SW480 (cell line): Measurements from ENCODE around the gene KCNIP3.
"Not testable (repeated sequence)": the region's sequence is repeated elsewhere in the genome, so short reads cannot be mapped to it uniquely, and the experiment has no call there.

Experiments used
- DNase-seq: peaks from one replicate; pipeline ENCODE4 v3.0.0-alpha.2; 2016; ENCODE audit warnings: low spot score

Gene KCNIP3

GRCh38 chr2:95415561-95415960 is 118.4 kb downstream of the KCNIP3 start:
- DNase-seq, result not testable (repeated sequence)

DNA sequence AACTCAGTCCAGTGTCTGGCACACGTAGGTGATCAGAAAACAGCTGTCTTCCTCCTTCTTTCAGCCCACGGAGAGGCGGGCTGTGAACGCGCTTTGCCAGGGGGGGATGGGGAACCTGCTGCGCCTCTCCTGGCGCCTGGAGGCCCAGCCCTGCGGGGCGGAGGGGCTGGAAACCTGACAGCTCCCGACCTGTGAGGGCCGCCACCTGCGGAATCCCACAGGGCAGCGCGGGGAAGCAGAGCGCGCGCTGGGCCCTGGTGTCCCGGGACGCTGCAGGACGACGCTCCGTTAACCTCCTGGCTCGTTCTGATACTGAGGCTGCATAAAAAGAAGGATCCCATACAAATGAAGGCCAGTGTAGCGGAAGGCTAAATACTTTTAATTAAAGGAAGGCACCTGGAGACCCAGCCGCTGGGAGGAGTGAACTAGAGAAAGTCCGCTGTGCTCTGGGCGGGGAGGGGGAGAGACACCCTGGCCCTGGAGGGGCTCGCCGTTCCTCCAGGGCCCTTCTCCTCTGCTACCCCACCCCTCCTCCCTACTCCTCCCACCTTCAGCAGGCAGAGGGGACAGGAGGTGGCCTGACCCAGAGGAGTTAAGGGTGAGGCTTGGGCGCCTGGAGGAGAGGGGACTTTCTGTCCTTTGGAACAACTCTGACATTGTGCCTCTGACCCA is 130.2 kb downstream of the KCNIP3 start:
- DNase-seq, result not testable (repeated sequence)

DNA sequence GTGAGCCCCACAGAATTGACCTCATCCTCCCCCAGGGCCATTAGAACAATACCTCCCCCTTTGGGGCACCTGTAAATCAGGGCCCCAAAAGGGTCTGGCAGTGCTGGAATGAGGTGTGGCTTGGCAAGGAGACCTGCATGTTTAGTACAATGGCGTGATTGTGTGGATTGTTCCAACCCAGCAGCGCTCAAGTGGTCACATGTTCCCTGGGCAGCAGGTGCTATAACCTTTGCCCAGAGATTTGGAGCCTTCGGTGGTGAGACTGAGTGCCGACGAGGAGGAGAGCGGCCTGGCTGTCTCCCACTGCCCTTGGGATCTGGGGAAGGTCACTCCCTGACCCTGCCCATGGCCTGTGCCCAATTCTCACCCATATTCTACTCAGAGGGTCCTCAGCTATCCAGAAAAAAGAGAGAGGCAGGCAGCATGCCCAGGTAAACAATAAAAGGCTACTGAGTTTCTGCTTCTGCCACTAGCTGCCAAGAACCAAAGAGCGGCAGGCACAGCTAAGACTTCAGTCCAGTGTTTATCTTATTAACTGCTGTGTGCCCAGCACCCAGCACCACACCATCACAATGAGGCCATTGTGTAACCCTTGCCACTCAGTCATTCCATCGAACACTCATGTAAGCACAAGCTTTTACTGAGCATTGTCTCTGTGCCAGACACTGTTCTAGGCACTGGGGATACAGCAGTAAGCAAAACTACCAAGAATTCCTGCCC is 132.8 kb downstream of the KCNIP3 start:
- not testable (repeated sequence) for DNase-seq

- not testable (repeated sequence) for DNase-seq
These were observed 136.2 kb downstream of the KCNIP3 start for GRCh38 chr2:95433373-95433772.

DNA sequence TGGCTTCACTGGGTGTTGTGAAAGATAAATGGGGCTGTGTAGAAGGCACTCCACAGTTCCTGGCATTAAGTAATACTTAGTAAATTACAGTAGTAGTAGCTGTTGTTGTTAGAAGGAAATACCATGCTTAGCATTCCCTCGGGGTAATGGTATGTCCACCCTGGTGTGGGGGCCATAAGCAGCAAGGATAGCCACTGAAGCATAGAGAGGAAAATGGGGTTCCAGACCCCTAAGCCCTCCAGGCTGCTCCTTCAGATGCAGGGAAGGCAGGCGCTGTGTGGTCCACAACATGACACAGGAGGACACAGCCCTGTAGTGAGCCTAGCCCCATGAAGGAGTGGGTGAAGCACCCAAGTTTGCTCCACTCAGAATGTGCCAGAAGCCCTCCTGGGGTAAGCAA is 136.8 kb downstream of the KCNIP3 start:
- DNase-seq, result not testable (repeated sequence)

- peak; percentile 57 for DNase-seq
These were observed 137.4 kb downstream of the KCNIP3 start for GRCh38 chr2:95434507-95435076.

DNA sequence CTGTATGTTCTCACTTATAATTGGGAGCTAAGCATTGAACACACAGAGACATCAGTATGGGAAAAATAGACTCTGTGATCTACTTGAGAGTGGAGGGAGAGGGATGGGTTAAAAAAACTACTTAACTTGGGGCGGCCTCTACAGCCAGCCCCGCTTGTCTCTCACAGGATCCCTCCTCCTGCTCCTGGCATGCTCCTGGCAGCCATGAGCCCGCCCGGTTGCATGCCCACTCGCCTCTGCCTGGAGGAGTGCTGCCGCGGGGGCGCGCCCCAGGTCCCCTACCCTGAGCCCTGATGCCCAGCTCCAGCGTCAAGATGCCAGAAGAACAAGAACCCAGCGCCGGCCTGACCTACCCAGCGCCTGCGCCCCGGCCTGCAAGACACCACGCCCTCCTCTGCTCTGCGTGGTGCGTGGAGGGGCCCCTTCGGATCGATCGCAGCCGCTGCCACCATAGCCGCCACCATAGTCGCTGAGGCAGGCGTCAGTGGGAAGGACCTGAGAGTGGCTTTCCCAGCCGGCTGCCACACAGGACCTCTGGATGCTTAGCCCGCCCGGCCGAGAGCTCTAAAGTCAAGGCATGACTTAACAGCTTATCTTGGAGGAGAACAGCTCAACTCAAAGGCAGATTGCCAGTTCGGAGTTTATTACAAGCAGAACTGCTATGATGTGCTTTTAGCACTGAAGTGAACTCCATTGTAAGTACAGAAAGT is 138.2 kb downstream of the KCNIP3 start:
- DNase-seq, result not testable (repeated sequence)
